Measurements from ENCODE around the gene ARHGEF10L.
"Not testable (repeated sequence)": the region's sequence is repeated elsewhere in the genome, so short reads cannot be mapped to it uniquely, and the experiment has no call there.

ARHGEF10L gene

GRCh38 chr1:17617787-17618557, 78.5 kb downstream of the ARHGEF10L start:
- DNase-seq, result no peak

- DNase-seq, result no peak
Observed at GRCh38 chr1:17618558-17619247, 79.2 kb downstream of the ARHGEF10L start.

- no peak for DNase-seq
Observed at GRCh38 chr1:17620448-17620847, 81.0 kb downstream of the ARHGEF10L start.

- DNase-seq, result no peak
Observed at GRCh38 chr1:17621691-17622090, 82.2 kb downstream of the ARHGEF10L start.

- no peak for DNase-seq
Observed at GRCh38 chr1:17622823-17623222, 83.3 kb downstream of the ARHGEF10L start.

- no peak for DNase-seq
Observed at GRCh38 chr1:17624611-17625233, 85.2 kb downstream of the ARHGEF10L start.

GRCh38 chr1:17627239-17628052, 87.9 kb downstream of the ARHGEF10L start:
- DNase-seq, result no peak

GRCh38 chr1:17629046-17629445, 89.5 kb downstream of the ARHGEF10L start:
- not testable (repeated sequence) for DNase-seq

- DNase-seq, result no peak
Observed at GRCh38 chr1:17629460-17629859, 90.0 kb downstream of the ARHGEF10L start.

GRCh38 chr1:17630048-17630830, 90.7 kb downstream of the ARHGEF10L start:
- no peak for DNase-seq

GRCh38 chr1:17630986-17631385, 91.5 kb downstream of the ARHGEF10L start:
- no peak for DNase-seq

GRCh38 chr1:17631410-17631809, 91.9 kb downstream of the ARHGEF10L start:
- DNase-seq, result no peak

- DNase-seq, result no peak
Observed at GRCh38 chr1:17632106-17632505, 92.6 kb downstream of the ARHGEF10L start.

- no peak for DNase-seq
Observed at GRCh38 chr1:17632541-17633184, 93.2 kb downstream of the ARHGEF10L start.

- no peak for DNase-seq
Observed at GRCh38 chr1:17633654-17634053, 94.2 kb downstream of the ARHGEF10L start.

- no peak for DNase-seq
Observed at GRCh38 chr1:17635276-17635675, 95.8 kb downstream of the ARHGEF10L start.

GRCh38 chr1:17635811-17636210, 96.3 kb downstream of the ARHGEF10L start:
- DNase-seq, result no peak

GRCh38 chr1:17636612-17637011, 97.1 kb downstream of the ARHGEF10L start:
- no peak for DNase-seq

GRCh38 chr1:17637055-17637454, 97.6 kb downstream of the ARHGEF10L start:
- no peak for DNase-seq

- DNase-seq, result no peak
Observed at GRCh38 chr1:17639703-17640340, 100.3 kb downstream of the ARHGEF10L start.

- DNase-seq, result no peak
Observed at GRCh38 chr1:17640393-17640792, 100.9 kb downstream of the ARHGEF10L start.

All from NCI-H526 treated with DMSO at 0.1 percent for 48 hours (cell line).